Hepatocyte (in vitro differentiated cells): Measurements from ENCODE around the gene TUBGCP2.

Experiments
- CTCF ChIP-seq: fragments of 200-600 bp; sonication (generic); IDR thresholded peaks from 2 replicates; pipeline ENCODE4 v1.5.1; 2016; ENCODE audit warnings: antibody characterized with exemption, mild to moderate bottlenecking; ENCODE audit not compliant: poor library complexity
- EZH2 ChIP-seq: fragments of 200-600 bp; sonication (generic); IDR thresholded peaks from 2 replicates; pipeline ENCODE4 v1.6.1; 2016; ENCODE audit warnings: antibody characterized with exemption, mild to moderate bottlenecking, borderline replicate concordance
- EZH2phosphoT487 ChIP-seq: fragments of 200-600 bp; sonication (generic); IDR thresholded peaks from one replicate; pipeline ENCODE4 v1.6.1; 2018; ENCODE audit warnings: antibody characterized with exemption, mild to moderate bottlenecking, low read depth, moderate library complexity; ENCODE audit not compliant: unreplicated experiment, severe bottlenecking

- TF ChIP-seq CTCF (no peak), EZH2 (no peak), EZH2phosphoT487 (no peak)
Measured at GRCh38 chr10:133275684-133276092, 33.0 kb downstream of the TUBGCP2 start.
